A375 (cell line): ENCODE results near the gene SLC45A2. TPM values are rescaled to one million over a fixed set of nuclear protein-coding genes. Genes with fewer than 3 reads are reported as not detected.

ENCODE experiments used
- small RNA-seq: library from RNA; depleted of rRNA; stranded (forward); fragments of <200 nt; gene quantifications from one replicate; pipeline ENCODE3, GENCODE V24; 2014
- total RNA-seq: library from RNA; depleted of rRNA; stranded (reverse); fragments of >200 nt; shearing (Covaris generic); gene quantifications from 2 replicates; pipeline ENCODE4 v1.2.3, GENCODE V29; 2014; rRNA removed

SLC45A2 gene
- 0.49 and 0.69 TPM in 2 replicates for total RNA-seq

DNA sequence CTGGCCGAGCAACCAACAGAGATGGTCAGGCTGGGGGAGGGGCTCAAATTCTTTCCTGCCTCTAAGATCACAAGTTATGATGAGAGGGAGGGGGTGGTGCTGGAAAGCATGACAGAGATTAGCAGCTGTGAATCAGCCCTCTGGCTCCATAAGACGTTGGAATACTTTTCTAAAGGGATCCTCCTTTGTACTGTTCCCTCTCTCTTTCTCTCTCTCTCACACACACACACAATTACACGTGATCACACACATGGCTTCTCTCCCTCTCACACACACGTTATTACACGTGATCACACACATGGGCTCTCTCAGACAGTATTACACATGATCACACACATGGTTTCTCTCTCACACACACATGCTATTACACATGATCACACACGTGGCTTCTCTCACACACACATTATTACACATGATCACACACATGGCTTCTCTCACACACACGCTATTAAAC lies at the start of gene SLC45A2:
Gene SLC45A2, minus strand, starts transcription at position 23 of the 454 bp plus-strand sequence. CDS start 110 bp downstream, outside the sequence.

DNA sequence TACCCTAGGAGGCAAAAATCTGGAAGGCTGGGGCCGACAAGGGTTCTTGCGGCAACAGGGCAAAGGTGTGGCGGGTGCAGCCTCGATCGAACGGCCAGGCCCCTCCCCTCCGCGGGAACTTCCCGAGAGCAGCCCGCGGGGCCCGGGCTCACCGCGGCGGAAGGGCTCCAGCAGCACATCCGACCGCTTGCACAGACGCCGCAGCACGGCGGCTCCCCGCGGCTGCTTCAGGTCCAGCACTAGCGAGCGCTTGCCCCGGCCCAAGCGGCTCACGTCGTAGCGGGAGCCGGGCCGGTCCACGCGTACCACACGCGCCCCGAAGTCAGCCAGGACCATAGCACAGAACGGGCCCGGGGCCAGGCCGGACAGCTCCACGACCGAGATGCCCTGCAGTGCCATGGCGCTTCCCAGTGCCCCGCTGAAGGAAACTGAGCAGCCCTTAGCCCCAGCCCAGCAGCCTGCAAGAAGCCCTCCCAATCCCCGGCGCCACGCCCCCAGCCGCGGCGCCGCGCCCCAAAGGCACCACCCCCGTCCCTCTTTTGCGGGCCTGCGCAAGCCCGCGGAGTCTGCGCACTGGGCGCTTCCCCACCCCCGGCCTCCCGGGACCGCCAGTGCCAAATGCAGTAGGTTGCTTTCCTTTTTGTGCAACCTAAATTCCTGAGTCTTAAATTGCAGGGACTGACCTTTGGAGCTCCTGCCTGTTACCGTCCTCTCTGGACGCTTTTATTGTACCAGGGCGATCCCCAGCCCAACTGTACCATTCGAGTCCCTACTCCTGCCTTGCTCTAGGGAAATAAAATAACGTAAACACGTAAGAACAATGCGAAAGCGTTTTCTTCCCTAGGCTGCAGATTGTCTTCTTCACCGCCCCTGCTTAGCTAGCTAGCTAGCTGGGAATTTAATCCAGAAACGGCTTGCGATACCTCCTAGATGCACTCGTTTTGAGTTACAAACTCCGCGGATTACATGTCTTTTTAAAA lies 23.4 kb upstream of the SLC45A2 start, which contains the start of gene AMACR:
Gene AMACR, minus strand, starts transcription at position 430 of the 980 bp plus-strand sequence. Its CDS starts 31 bp downstream, at position 399.

GRCh38 chr5:33936381-33937016 lies 48.0 kb downstream of the SLC45A2 start, which contains the start of gene RXFP3:
Gene RXFP3, plus strand, starts transcription at chr5:33936386. Its CDS starts 355 bp downstream, at chr5:33936741.

Small RNA genes lying within 50 kb of the gene (small RNA-seq; reads per million reads assigned to genes)
- not detected for gene AC139783.1

Other genes with a start within 250 kb of the SLC45A2 start
- gene ADAMTS12, start 92.7 kb downstream of the SLC45A2 start, total RNA-seq = 15.2 and 15.6 TPM in 2 replicates
- 0.05 TPM in 1 of 2 replicates, not detected in the other for gene RXFP3, start 48.3 kb downstream of the SLC45A2 start, total RNA-seq
- gene AMACR, start 23.4 kb upstream of the SLC45A2 start, total RNA-seq = 42.8 and 49.8 TPM in 2 replicates
- gene C1QTNF3, start 58.5 kb upstream of the SLC45A2 start, total RNA-seq = 2.3 and 2.8 TPM in 2 replicates